Measurements from ENCODE around the gene RBP3. TPM values are rescaled to one million over a fixed set of nuclear protein-coding genes. Genes with fewer than 3 reads are reported as not detected.

RBP3 gene
- total RNA-seq, 1 experiment from 2014 or later = not detected

GRCh38 chr10:47357911-47358310, 9.7 kb downstream of the RBP3 start:
- DNase-seq (ENCODE audit: low read depth) = no peak

GRCh38 chr10:47358457-47358856, 10.3 kb downstream of the RBP3 start:
- no peak for DNase-seq (ENCODE audit: low read depth)

GRCh38 chr10:47359101-47359500, 10.9 kb downstream of the RBP3 start:
- no peak for DNase-seq (ENCODE audit: low read depth)

GRCh38 chr10:47359626-47360418, 11.7 kb downstream of the RBP3 start:
- DNase-seq (ENCODE audit: low read depth) = no peak

- no peak for DNase-seq (ENCODE audit: low read depth)
Measured at GRCh38 chr10:47360419-47361040, 12.4 kb downstream of the RBP3 start.

GRCh38 chr10:47361293-47361692, 13.1 kb downstream of the RBP3 start:
- DNase-seq (ENCODE audit: low read depth) = peak; percentile 34

- DNase-seq (ENCODE audit: low read depth) = no peak
Measured at GRCh38 chr10:47362199-47362598, 14.0 kb downstream of the RBP3 start.

GRCh38 chr10:47363781-47364180, 15.6 kb downstream of the RBP3 start:
- DNase-seq (ENCODE audit: low read depth) = no peak

- DNase-seq (ENCODE audit: low read depth) = no peak
Measured at GRCh38 chr10:47364366-47364765, 16.2 kb downstream of the RBP3 start.

- DNase-seq (ENCODE audit: low read depth) = no peak
Measured at GRCh38 chr10:47364911-47365310, 16.7 kb downstream of the RBP3 start.

- DNase-seq (ENCODE audit: low read depth) = no peak
Measured at GRCh38 chr10:47365431-47366180, 17.4 kb downstream of the RBP3 start.

- no peak for DNase-seq (ENCODE audit: low read depth)
Measured at GRCh38 chr10:47366181-47366631, 18.0 kb downstream of the RBP3 start.

- DNase-seq (ENCODE audit: low read depth) = no peak
Measured at GRCh38 chr10:47366731-47367460, 18.7 kb downstream of the RBP3 start.

GRCh38 chr10:47367646-47368045, 19.5 kb downstream of the RBP3 start:
- no peak for DNase-seq (ENCODE audit: low read depth)

- DNase-seq (ENCODE audit: low read depth) = no peak
Measured at GRCh38 chr10:47368431-47369180, 20.4 kb downstream of the RBP3 start.

GRCh38 chr10:47369251-47369894, 21.2 kb downstream of the RBP3 start:
- no peak for DNase-seq (ENCODE audit: low read depth)

GRCh38 chr10:47370015-47370767, 22.0 kb downstream of the RBP3 start:
- no peak for DNase-seq (ENCODE audit: low read depth)

GRCh38 chr10:47370878-47371277, 22.7 kb downstream of the RBP3 start:
- no peak for DNase-seq (ENCODE audit: low read depth)

- DNase-seq (ENCODE audit: low read depth) = no peak
Measured at GRCh38 chr10:47371629-47372485, 23.7 kb downstream of the RBP3 start.

Data from M059J (cell line).